Nucleus accumbens (tissue), 56 donors: ENCODE measurements around the gene UQCC3.

Experiments
- DNase-seq, 56 donors: peaks; one replicate each; lab custom pipeline; 2025; lab: John Stamatoyannopoulos, UW

The UQCC3 gene

GRCh38 chr11:62719302-62719978 lies 48.0 kb downstream of the UQCC3 start:
- no peak for DNase-seq

GRCh38 chr11:62721994-62722393 lies 50.5 kb downstream of the UQCC3 start:
- DNase-seq = no peak
